Activated CD8-positive, alpha-beta memory T cell treated with anti-CD3 and anti-CD28 coated beads for 4 hours (primary cell): ENCODE results near the gene NFIB.
A peak's percentile ranks its signal among the peaks of the same experiment; 100 is the strongest.

ENCODE experiments used
- DNase-seq, 2 donors: peaks; one replicate each; pipeline ENCODE4 v3.0.0-alpha.2; 2020; ENCODE audit warnings: low read depth in 2 of 2

Gene NFIB

DNA sequence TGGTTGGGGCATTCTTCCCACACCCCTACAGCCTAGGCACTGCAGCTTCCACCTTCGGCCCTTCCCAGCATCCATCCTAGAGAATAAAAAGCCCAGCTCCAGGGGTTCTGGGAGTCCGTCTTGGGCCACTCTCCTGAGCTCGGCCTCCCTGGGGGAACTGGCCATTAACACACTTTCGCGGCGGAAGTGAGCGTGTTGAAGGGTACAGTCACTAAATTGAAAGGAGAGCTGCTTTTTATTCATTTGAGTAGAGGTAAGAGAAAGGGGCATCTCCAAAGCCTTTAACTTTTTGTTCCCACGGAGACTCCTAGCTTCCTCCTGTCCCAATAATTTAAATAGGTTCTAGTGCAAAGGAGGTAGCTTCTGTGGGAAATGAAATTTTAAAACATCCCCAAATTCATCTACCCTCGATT, 31.0 kb upstream of the NFIB start:
- no peak for DNase-seq

GRCh38 chr9:14344053-14344524, 30.1 kb upstream of the NFIB start:
- no peak for DNase-seq

GRCh38 chr9:14343261-14344031, 29.5 kb upstream of the NFIB start:
- no peak for DNase-seq

- no peak for DNase-seq
These were observed 28.8 kb upstream of the NFIB start for GRCh38 chr9:14342736-14343135.

DNA sequence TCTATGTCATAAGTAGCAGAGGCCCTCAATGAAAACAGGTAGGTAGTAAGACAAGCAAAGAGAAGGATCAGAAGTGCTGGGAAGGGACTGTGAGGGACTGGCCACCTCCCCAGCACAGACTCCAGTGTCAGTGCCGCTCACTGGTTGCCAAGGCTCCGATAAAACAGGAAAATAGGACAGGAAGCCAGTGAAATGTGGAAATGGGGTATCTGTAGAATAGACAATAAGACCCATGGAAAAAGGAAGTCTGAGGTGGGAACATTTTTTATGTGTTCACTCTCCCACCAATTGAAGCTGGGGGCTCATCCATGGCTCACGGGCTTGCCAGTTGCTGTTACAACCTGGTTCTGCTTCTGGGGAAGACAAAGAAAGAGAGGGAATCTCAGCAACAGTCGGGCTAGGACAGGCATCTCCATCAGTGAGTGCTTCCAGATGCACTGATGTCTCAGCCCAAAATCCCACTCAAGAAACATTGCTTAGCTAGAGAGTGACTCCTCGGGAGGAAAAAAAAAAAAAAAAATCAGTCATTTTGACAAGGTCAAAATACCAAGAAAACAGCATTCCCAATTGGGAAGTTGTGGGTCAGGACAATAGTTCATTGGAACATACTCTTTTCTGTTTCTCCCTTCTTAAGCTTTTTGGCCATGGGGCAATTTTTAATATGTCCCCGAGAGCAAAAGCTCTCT, 27.6 kb upstream of the NFIB start:
- DNase-seq: no peak

GRCh38 chr9:14340994-14341393, 27.1 kb upstream of the NFIB start:
- no peak for DNase-seq

GRCh38 chr9:14340219-14340873, 26.4 kb upstream of the NFIB start:
- DNase-seq: no peak

DNA sequence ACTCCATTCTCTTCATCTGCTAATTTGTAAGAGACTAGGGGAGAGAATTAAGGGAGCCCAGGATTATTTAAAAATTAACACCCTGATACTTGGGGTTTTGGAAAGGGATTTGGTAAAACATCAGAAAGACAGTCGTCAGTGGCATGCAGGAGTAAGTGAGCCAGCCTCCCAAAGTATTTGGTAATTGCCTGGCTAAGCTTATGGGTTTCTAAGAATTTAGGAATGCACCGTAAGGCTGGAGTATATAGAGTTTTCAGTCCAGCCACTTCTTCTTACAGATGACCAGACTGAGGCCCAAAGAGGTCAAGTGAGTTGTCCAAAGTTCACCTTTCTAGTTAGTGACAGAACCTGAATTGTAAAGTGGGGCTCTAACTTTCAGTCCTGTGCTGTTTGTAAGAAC, 25.8 kb upstream of the NFIB start:
- DNase-seq: no peak

- DNase-seq: no peak
These were observed 23.7 kb upstream of the NFIB start for GRCh38 chr9:14337615-14338014.

DNA sequence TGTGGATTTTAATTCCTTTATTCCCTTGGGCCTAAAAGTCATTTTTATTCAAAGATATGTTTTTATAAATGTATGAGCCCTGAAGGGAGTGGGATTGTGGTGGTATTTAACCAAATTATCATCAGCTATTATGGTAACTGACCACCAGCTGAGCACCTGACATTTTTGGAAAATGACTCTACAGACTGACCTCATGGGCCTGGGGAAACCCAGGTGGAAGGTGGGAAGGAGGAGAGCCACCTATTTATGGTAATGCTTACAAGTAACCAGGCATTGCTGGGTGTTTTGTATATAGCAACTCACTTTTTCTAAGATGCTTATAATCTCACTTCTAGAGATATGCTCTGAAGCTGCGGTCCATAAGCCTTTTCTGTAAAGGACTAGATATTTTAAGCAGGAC, 22.3 kb upstream of the NFIB start:
- no peak for DNase-seq

GRCh38 chr9:14331120-14331519, 17.2 kb upstream of the NFIB start:
- DNase-seq: no peak

DNA sequence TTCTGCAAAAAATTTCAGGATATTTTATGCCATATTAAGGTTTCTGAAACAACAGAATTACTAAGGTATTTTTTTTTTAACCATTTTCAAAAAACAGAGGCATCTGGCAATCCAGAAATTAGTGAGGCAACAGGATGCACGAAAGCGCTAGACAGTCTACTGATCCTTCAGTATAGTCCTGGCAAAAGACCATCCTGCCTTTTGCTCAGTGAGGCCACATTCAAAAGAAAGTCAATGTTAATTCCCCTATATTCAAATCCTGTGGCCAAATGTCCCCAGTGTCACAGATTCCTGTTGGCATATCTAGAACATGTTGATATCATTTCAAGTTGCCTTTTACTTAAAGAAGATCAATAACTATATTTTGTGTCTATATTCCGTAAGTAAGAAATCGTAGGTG, 13.1 kb upstream of the NFIB start:
- no peak for DNase-seq

GRCh38 chr9:14326264-14326826, 12.4 kb upstream of the NFIB start:
- DNase-seq: no peak

DNA sequence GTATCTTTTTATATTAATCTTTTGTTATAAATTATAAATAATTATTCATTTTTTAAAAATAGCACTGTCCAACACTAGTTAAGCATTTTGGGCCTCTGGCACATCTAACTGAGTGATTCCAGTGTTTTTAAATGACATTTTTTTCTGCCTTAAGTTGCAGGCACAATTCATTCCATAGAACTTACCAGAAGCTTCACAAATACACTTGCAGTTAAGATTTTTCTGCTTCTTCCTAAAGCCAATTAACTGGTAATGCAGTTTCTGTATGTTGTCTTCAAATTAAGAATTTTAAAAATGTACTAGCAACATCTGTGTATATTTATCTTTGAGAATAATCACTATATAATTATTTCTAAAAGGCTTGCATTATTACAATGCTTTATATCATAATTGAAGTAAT, 11.2 kb upstream of the NFIB start:
- no peak for DNase-seq

GRCh38 chr9:14323985-14324650, 10.2 kb upstream of the NFIB start:
- DNase-seq: no peak

DNA sequence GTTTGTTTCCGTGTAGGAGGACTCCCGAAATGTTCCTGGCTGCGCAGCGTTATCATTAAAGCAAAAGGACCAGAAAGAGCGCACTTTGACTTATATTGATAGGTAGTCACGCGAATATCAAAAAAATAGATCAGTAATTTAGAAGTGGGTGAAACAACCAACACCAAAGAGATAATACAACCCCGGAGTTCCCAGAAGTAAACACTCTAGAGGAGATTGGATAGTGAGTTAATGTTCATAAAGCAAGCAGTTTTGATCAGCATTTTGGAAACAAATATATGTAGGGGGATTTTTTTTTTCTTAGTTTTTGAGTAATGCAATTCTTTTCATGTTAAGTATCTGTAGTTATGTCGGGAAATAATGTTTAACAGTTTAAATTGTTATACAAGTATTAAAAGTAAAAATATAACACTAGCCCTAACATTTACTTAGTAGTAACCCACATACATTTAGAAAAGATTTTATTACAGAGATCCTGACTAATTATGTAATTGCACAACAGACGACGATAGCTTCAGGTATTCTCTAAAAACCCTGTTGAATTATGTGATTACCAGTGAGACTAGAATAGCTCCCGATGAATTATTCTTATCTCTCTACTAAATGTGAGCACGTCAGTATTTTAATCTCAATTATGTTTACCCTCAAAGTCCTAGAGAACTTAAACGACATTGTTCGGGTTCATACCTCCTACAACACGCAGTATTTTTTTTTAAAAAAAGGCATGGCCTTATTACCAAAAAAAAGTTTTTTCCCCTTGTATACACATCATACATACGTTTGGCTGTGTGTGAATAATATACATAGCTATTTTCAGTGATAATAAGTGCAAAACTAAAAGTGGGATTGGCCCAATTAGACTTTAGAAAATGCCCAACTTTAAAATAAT, 9.4 kb upstream of the NFIB start:
- DNase-seq: no peak

GRCh38 chr9:14322211-14323082, 8.5 kb upstream of the NFIB start:
- peak; percentile 30 to 48 for DNase-seq

- DNase-seq: no peak
These were observed 7.7 kb upstream of the NFIB start for GRCh38 chr9:14321517-14322130.
